GM12872 (cell line): ENCODE measurements around the gene SLC24A5.

Source experiments
- TF ChIP-seq, protein P1 (sequence below): IDR thresholded peaks from 3 replicates; pipeline ENCODE4 v1.5.1; 2011; ENCODE audit warnings: low read depth, mild to moderate bottlenecking, low read length, moderate library complexity; ENCODE audit not compliant: insufficient read depth

SLC24A5 gene

DNA sequence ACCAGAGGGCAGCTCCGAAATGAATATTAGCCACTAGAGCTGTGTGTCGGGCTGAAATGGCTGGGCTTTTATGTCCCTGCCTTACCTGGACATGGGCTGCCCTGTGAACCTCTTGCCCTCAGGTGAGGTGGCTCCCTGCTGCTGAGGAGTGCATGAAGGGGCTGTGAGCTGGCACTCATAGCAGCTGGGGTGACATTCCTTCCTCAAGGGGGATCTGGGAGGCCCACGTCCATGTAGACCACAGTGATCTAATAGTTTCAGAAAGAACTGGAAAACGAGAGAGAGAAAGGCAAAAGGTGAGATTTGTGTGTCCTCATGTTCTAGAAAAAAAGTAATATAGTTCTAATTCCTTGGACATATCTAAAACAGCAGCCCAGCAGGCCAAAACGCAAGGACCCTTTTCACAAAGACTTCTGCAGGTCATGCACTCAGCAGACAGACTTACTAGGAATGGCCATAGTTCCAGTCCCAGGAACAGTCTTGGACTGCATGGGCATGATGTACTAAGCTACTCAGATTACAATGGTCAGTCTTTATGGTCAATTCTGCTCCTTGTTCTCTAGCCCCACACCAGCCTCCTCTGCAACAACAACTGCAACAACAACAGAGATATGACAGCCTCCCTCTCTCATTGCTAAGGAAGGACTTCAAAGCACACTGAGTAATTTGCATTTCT, 10.8 kb upstream of the SLC24A5 start:
- TF ChIP-seq, protein P1, sequence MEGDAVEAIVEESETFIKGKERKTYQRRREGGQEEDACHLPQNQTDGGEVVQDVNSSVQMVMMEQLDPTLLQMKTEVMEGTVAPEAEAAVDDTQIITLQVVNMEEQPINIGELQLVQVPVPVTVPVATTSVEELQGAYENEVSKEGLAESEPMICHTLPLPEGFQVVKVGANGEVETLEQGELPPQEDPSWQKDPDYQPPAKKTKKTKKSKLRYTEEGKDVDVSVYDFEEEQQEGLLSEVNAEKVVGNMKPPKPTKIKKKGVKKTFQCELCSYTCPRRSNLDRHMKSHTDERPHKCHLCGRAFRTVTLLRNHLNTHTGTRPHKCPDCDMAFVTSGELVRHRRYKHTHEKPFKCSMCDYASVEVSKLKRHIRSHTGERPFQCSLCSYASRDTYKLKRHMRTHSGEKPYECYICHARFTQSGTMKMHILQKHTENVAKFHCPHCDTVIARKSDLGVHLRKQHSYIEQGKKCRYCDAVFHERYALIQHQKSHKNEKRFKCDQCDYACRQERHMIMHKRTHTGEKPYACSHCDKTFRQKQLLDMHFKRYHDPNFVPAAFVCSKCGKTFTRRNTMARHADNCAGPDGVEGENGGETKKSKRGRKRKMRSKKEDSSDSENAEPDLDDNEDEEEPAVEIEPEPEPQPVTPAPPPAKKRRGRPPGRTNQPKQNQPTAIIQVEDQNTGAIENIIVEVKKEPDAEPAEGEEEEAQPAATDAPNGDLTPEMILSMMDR = no peak

DNA sequence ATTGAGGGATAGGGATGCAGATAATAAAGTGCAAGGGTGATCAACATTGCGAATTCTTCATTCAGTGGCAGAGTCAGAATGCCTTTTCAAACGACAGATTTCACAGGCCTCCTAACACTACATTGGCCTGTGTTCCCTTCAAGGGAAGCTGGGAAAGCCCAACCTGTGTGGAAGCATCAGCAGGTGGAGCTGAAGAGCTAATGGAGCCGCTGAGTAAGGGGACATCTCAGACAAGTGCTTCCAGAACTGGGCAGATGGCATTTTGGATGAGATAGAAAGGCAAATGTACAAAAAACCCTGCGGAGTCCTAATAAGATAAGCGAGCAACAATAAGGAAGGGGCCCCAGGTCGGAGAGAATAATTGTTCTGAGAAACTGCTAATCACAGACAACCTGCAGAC, 8.5 kb upstream of the SLC24A5 start:
- TF ChIP-seq, protein P1 = peak; percentile 45; the same call in 2 of the 3 replicates

DNA sequence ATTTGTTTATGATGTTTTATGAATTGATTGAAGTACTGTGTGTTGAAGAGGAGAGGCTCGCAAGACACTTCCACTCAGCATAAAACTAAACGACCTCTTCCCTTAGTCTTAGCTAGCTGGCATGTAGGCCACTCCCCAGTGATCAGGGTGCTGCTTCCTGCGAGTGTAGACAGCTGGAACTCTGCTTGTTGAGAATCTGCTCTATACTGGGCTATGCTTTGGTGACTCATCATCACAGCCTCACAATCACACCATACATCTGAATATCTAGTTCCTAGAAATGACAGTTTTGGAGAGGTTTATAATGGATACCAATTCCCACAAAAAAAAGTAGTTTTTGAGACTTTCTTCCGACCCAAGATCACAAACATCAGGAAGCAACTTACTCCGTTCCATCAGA, 1.5 kb upstream of the SLC24A5 start:
- TF ChIP-seq, protein P1 = no peak

DNA sequence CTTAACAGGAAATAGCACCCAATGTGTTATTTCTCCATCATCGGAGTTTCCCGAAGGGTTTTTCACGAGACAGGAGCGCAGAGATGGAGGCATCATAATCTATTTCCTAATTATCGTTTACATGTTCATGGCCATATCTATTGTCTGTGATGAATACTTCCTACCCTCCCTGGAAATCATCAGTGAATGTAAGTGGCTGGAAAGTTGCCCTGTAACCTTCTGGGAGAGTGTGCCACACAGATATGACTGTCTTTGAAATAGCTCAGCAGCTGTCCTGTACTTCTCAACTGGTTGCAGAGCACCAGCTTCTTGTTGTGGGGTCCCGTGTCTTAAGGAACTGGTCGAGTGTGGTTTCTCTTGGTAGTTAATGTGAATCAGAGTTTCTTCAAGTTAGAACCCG, 1.1 kb downstream of the SLC24A5 start:
- TF ChIP-seq, protein P1 = no peak

DNA sequence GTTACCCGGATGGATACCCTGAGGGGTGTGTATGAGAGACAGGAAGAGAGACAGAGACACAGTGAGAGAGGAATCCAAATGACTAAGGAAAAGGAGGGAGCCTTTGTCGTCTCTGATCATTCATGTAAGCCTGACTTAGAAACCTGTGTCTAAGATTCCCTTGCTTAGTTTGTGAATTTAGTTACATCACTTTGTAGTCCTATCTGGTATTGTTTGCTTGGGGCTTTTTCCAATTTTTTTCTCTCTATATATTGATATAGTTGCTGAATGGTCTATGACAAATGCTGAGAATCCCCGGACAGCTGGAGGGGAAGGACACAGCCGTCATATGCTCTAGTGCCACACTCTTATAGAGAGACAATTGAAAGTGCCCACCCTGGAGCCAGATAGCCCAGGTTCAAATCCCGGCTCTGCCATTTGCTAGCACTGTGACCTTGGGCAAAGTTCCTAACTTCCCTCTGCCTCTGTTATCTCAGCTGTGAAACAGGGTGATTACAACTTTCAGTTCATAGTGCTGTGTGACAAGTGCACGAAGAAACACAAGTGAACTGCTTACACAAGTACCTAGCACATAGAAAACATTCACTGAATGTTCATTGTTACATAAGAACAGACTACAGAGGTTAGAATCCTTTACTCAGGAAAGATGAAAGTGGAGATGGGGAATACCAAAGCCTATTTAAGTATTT, 6.0 kb downstream of the SLC24A5 start:
- TF ChIP-seq, protein P1 = no peak

DNA sequence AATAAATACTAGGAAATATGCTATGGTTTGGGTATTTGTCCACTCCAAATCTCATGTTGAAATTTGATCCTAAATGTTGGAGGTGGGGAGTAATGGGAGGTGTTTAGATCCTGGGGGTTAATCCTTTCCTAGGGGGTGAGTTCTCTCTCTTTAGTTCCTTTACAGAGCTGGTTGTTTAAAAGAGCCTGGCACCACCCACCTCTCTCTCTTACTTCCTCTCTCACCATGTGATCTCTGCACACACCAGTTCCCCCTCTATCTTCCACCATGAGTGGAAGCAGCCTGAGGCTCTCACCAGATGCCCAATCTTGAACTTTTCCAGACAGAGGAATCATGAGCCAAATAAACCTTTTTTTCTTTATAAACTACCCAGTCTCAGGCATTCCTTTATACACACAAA, 10.5 kb downstream of the SLC24A5 start:
- TF ChIP-seq, protein P1 = no peak

DNA sequence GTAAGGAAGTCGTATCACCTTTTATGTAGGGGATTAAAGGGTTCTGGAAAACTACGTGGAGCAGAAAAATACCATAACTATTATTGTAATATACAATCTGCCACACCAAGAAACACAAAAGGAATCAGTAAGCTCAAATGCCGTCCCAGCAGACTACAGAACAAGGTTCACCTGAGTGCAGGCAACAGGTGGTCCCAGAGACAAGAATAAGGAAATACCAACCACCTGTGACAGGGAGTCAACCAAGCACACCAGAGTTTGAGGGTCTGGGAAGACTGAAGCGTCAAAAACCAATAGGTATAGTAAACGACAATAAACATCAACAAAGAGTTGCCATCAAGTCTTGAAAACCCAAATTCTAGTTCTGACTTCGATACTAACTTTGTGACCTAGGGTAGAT, 12.1 kb downstream of the SLC24A5 start:
- TF ChIP-seq, protein P1 = no peak
